Measurements from ENCODE around the gene ARHGAP29. TPM values are rescaled to one million over a fixed set of nuclear protein-coding genes. Genes with fewer than 3 reads are reported as not detected.

The ARHGAP29 gene
- total and polyA plus RNA-seq, 2 of the 4 experiments (the other 2 are of a cell fraction): 19.1 to 30.3 TPM

- ChIA-PET CTCF (no interaction called here), POLR2A (ENCODE audit: unreplicated experiment) (no interaction called here)
- no peak overlapping the region for H2AFZ ChIP-seq (replicated peaks; ENCODE audit: low read length, poor library complexity)
- in situ Hi-C loops (cut with MboI; ENCODE audit: low sequenced_read_pairs) (no loop called here), dilution Hi-C loops (cut with HindIII; ENCODE audit: low sequenced_read_pairs, unreplicated experiment) (no loop called here), intact Hi-C loops (cut with micrococcal nuclease) (no loop called here)
- no peak overlapping the region for H3K4ac ChIP-seq (ENCODE audit: low read depth, low read length)
- H2BK120ac ChIP-seq (ENCODE audit: low read depth, low read length): no peak overlapping the region
- no peak overlapping the region for H2AK9ac ChIP-seq (replicated peaks; ENCODE audit: low read depth, low read length, poor library complexity)
- H3K9me1 ChIP-seq (ENCODE audit: insufficient read depth, low read length): no peaks in the 10 kb centered on the region
- BruUV-seq (replicated peaks): no TSS peak
- no peaks in the 10 kb centered on the region for H3K79me1 ChIP-seq (ENCODE audit: low read depth in 1 of 2, low read length in 2 of 2)
- H3K23ac ChIP-seq (ENCODE audit: low read depth, low read length): no peak overlapping the region
- no peak overlapping the region for H2AK5ac ChIP-seq (ENCODE audit: low read depth, low read length)
- H2BK5ac ChIP-seq (ENCODE audit: low read depth, low read length, poor library complexity, severe bottlenecking): no peak overlapping the region
- peaks cover 5% of the 10 kb centered on the region; the same call in 1 of the 2 replicates for H3K4me1 ChIP-seq (ENCODE audit: control insufficient read depth, insufficient read depth, low read length)
- H3K56ac ChIP-seq (ENCODE audit: extremely low read depth, insufficient read depth, low read length): no peak overlapping the region
- no peak for TF ChIP-seq POLR2A (IDR thresholded peaks at IDR 0.05; ENCODE audit: low read depth, low read length)
- no peak for TF ChIP-seq RCOR1 (IDR thresholded peaks at IDR 0.05; ENCODE audit: insufficient replicate concordance, low read length)
- no peak for TF ChIP-seq USF2 (IDR thresholded peaks at IDR 0.05; ENCODE audit: low read depth, low read length)
- TF ChIP-seq NFE2L2 (IDR thresholded peaks at IDR 0.05; ENCODE audit: low read depth, low read length): no peak
- TF ChIP-seq CTCF (conservative IDR thresholded peaks at IDR 0.05; ENCODE audit: low read depth, low read length): no peak
- TF ChIP-seq BHLHE40 (IDR thresholded peaks at IDR 0.05; ENCODE audit: low read depth, low read length): no peak
- no peak for TF ChIP-seq MAZ (IDR thresholded peaks at IDR 0.05; ENCODE audit: borderline replicate concordance, low read depth, low read length)
- no peak for TF ChIP-seq MAFK (IDR thresholded peaks at IDR 0.05; ENCODE audit: low read depth, low read length)
- TF ChIP-seq CHD1 (IDR thresholded peaks at IDR 0.05; ENCODE audit: low read depth, low read length): no peak
- no peak for TF ChIP-seq ELK1 (IDR thresholded peaks at IDR 0.05; ENCODE audit: borderline replicate concordance, low read depth, low read length)
- no peak for TF ChIP-seq SMC3 (IDR thresholded peaks at IDR 0.05; ENCODE audit: low read depth, low read length)
- TF ChIP-seq RAD21 (IDR thresholded peaks at IDR 0.05; ENCODE audit: low read length): no peak
- no peak for TF ChIP-seq CEBPB (IDR thresholded peaks at IDR 0.05; ENCODE audit: low read depth, low read length)
- no peak for TF ChIP-seq MXI1 (IDR thresholded peaks at IDR 0.05; ENCODE audit: borderline replicate concordance, low read depth, low read length)
- no peak for TF ChIP-seq RFX5 (IDR thresholded peaks at IDR 0.05; ENCODE audit: low read depth, low read length)
- peak; percentile 33 for DNase-seq
- no peak overlapping the region for H4K8ac ChIP-seq (ENCODE audit: low read depth in 2 of 2, low read length in 2 of 2)
- H3K4me2 ChIP-seq (ENCODE audit: low read depth, low read length): no peak overlapping the region
- H2BK20ac ChIP-seq (ENCODE audit: low read depth, low read length): no peak overlapping the region
- no peak overlapping the region for H3K18ac ChIP-seq (ENCODE audit: low read depth, low read length)
- no CpG with 5 or more reads among the region's 2 CpGs for WGBS, 2 experiments (ENCODE audit: extremely low coverage in 2 of 2, insufficient read length in 1 of 2)
- H3K36me3 ChIP-seq (ENCODE audit: control insufficient read depth, insufficient read depth, low read length): no peaks in the 10 kb centered on the region
- H3K14ac ChIP-seq (replicated peaks; ENCODE audit: low read depth, low read length): no peak overlapping the region
- no peak overlapping the region for H3K9ac ChIP-seq (ENCODE audit: low read depth, low read length)
- no peak overlapping the region for H3K27ac ChIP-seq (ENCODE audit: insufficient read depth, low read length)
- no peak overlapping the region for H4K5ac ChIP-seq (ENCODE audit: low read depth, low read length)
- ATAC-seq (ENCODE audit: low read depth): no peak
- H3K27me3 ChIP-seq (ENCODE audit: control insufficient read depth, insufficient read depth, low read length): no peaks in the 10 kb centered on the region
- no peak overlapping the region for H2BK15ac ChIP-seq (ENCODE audit: low read depth, low read length)
- no peaks in the 10 kb centered on the region for H3K9me3 ChIP-seq (ENCODE audit: control insufficient read depth, insufficient read depth, low read length)
- H3K4me3 ChIP-seq (ENCODE audit: insufficient read depth, low read depth, low read length): no peak overlapping the region
- no peaks in the 10 kb centered on the region for H4K20me1 ChIP-seq (ENCODE audit: insufficient read depth, low read length)
- no peak overlapping the region for H4K91ac ChIP-seq (ENCODE audit: insufficient read depth, low read depth, low read length)
Observed at GRCh38 chr1:94255476-94255875, 18.1 kb upstream of the ARHGAP29 start.

Measured in IMR-90 (cell line).